ENCODE data around the gene CORO2A.

- no peak for TF ChIP-seq CHD1 (IDR thresholded peaks at IDR 0.05; ENCODE audit: low read depth, low read length)
- no peak for TF ChIP-seq RFX5 (IDR thresholded peaks at IDR 0.05; ENCODE audit: low read depth, low read length)
- TF ChIP-seq CTCF (conservative IDR thresholded peaks at IDR 0.05; ENCODE audit: low read depth, low read length) = no peak
- peak; percentile 91 for TF ChIP-seq CEBPB (IDR thresholded peaks at IDR 0.05; ENCODE audit: low read depth, low read length)
- TF ChIP-seq FOS (IDR thresholded peaks at IDR 0.05; ENCODE audit: low read depth, low read length) = peak; percentile 29; the same call in 1 of the 2 replicates
- no peak for TF ChIP-seq POLR2A (IDR thresholded peaks at IDR 0.05; ENCODE audit: low read depth, low read length)
- TF ChIP-seq RCOR1 (IDR thresholded peaks at IDR 0.05; ENCODE audit: insufficient replicate concordance, low read length) = no peak
These were observed 110.8 kb downstream of the CORO2A start for GRCh38 chr9:98081477-98082219.

All from IMR-90 (cell line).